GM13976 (cell line): Measurements from ENCODE around the gene REM1.
"Not testable (repeated sequence)": the region's sequence is repeated elsewhere in the genome, so short reads cannot be mapped to it uniquely, and the experiment has no call there.

ENCODE experiments used
- DNase-seq: peaks from one replicate; pipeline ENCODE4 v3.0.0; 2012; ENCODE audit warnings: low spot score
- CTCF ChIP-seq: IDR thresholded peaks from 2 replicates; pipeline ENCODE4 v1.5.1; 2012; ENCODE audit warnings: borderline replicate concordance, mild to moderate bottlenecking; ENCODE audit not compliant: insufficient read depth; ENCODE audit errors: extremely low read depth, missing control alignments, control extremely low read depth
- in situ Hi-C: fragments of 300-500 bp; cut with MboI; formaldehyde crosslinking; loops from one replicate; pipeline ENCODE4 v1.12.0; 2022; ENCODE audit warnings: low sequenced_read_pairs, mixed read lengths, inconsistent platforms; ENCODE audit not compliant: unreplicated experiment

Gene REM1

GRCh38 chr20:31515072-31515774, 40.1 kb downstream of the REM1 start:
- in situ Hi-C loops: no loop called here
- DNase-seq: no peak
- no peak for TF ChIP-seq CTCF

GRCh38 chr20:31515775-31516107, 40.7 kb downstream of the REM1 start:
- no peak for TF ChIP-seq CTCF
- no peak for DNase-seq
- in situ Hi-C loops: no loop called here

DNA sequence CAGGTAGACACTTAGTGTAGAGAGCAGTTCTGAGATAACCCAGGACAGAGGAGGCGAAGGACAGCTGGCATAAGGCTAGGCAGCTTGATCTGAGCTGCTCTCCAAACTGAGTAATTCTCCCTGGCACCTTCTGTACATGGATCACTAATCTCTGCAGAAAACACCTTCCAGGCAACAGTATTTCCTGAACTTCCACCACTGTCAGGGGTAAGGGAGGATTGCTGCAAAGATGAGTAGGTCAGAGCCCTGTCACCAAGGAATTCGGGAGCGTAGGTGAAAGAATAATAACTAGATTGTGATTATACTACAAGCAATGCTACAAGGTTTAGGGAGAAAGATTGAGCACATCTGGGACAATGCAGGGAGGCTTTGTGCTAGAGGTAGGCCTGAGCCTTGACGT, 41.1 kb downstream of the REM1 start:
- TF ChIP-seq CTCF: no peak
- DNase-seq: no peak
- in situ Hi-C loops: no loop called here

GRCh38 chr20:31516651-31517050, 41.6 kb downstream of the REM1 start:
- TF ChIP-seq CTCF: no peak
- no peak for DNase-seq
- in situ Hi-C loops: no loop called here

GRCh38 chr20:31517373-31517772, 42.3 kb downstream of the REM1 start:
- DNase-seq: no peak
- TF ChIP-seq CTCF: no peak
- in situ Hi-C loops: no loop called here

DNA sequence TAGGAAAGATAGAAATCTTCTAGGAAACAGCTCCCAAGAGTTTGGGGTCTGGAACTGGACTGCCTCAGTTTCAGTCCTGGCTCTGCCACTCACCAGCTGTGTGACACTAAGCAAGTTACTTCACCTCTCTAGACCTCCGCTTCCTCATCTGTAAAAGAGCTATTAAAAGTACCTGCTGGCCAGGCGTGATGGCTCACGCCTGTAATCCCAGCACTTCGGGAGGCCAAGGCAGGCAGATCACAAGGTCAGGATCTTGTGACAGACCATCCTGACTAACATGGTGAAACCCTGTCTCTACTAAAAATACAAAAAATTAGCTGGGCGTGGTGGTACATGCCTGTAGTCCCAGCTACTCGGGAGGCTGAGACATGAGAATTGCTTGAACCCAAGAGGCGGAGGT, 46.2 kb downstream of the REM1 start:
- DNase-seq, in situ Hi-C loops: not testable (repeated sequence)

- in situ Hi-C loops: no loop called here
- no peak for TF ChIP-seq CTCF
- no peak for DNase-seq
Measured at GRCh38 chr20:31522731-31523130, 47.6 kb downstream of the REM1 start.
